PC-9 (cell line): ENCODE results near the gene SGK1.

Source experiments
- EZH2 ChIP-seq: fragments of 200-600 bp; sonication (generic); IDR thresholded peaks from 2 replicates; pipeline ENCODE4 v1.8.0; 2017; ENCODE audit warnings: antibody characterized with exemption, low read depth
- TF ChIP-seq, protein P1 (sequence below): fragments of 200-600 bp; sonication (generic); conservative IDR thresholded peaks from 2 replicates; pipeline ENCODE4 v1.6.1; 2017; ENCODE audit warnings: mixed run types, antibody characterized with exemption, mild to moderate bottlenecking, moderate library complexity

DNA sequence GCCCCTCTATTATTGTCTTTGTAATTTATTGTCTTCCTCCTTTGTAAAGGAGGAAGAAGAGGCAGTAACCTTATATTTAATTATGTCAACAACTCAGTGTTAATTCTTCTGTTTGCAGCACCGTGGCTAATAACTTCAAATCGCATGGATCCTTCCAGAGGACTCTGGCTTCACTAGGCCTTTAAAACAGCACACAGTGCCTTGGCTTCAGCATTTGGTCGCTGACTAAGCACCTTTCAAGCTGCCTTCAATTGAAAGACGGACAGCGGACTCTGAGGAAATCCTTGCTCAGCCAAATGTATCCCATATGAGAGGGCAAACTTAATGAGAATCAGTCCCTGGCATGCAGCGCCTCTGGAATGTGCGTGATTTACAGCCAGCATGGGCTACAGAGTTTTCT is 64.2 kb downstream of the SGK1 start:
- TF ChIP-seq, protein P1, sequence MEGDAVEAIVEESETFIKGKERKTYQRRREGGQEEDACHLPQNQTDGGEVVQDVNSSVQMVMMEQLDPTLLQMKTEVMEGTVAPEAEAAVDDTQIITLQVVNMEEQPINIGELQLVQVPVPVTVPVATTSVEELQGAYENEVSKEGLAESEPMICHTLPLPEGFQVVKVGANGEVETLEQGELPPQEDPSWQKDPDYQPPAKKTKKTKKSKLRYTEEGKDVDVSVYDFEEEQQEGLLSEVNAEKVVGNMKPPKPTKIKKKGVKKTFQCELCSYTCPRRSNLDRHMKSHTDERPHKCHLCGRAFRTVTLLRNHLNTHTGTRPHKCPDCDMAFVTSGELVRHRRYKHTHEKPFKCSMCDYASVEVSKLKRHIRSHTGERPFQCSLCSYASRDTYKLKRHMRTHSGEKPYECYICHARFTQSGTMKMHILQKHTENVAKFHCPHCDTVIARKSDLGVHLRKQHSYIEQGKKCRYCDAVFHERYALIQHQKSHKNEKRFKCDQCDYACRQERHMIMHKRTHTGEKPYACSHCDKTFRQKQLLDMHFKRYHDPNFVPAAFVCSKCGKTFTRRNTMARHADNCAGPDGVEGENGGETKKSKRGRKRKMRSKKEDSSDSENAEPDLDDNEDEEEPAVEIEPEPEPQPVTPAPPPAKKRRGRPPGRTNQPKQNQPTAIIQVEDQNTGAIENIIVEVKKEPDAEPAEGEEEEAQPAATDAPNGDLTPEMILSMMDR, result no peak
- no peak for TF ChIP-seq EZH2
